Ascending aorta (tissue), 2 donors: ENCODE measurements around the gene OXT. TPM values are rescaled to one million over a fixed set of nuclear protein-coding genes. Genes with fewer than 3 reads are reported as not detected.
A peak's percentile ranks its signal among the peaks of the same experiment; 100 is the strongest.

Source experiments
- DNase-seq, 2 donors: peaks; one replicate each; pipeline ENCODE4 v3.0.0-alpha.2; 2019; ENCODE audit warnings: low spot score in 2 of 2
- H3K27ac ChIP-seq, 2 donors: fragments of 200-600 bp; sonication (generic); one replicate each; pipeline ENCODE4 v1.5.1; 2016 to 2017; ENCODE audit warnings: mild to moderate bottlenecking in 1 of 2
- H3K27me3 ChIP-seq: fragments of 200-600 bp; sonication (generic); one replicate; pipeline ENCODE4 v1.5.1; 2017
- H3K36me3 ChIP-seq, 2 donors: fragments of 200-600 bp; sonication (generic); one replicate each; pipeline ENCODE4 v1.5.1; 2016
- H3K4me1 ChIP-seq, 2 donors: fragments of 200-600 bp; sonication (generic); one replicate each; pipeline ENCODE4 v1.5.1; 2016 to 2017; ENCODE audit warnings: mild to moderate bottlenecking in 1 of 2
- H3K4me3 ChIP-seq, 2 donors: fragments of 200-600 bp; sonication (generic); one replicate each; pipeline ENCODE4 v1.5.1; 2016 to 2017; ENCODE audit warnings: mild to moderate bottlenecking in 1 of 2
- H3K9me3 ChIP-seq, 2 donors: fragments of 200-600 bp; sonication (generic); one replicate each; pipeline ENCODE4 v1.5.1; 2016
- CTCF ChIP-seq, 3 experiments: fragments of 200-600 bp in 2 of 3; fragments of 450-650 bp in 1 of 3; sonication (generic) in 2 of 3; IDR thresholded peaks; one replicate each; pipeline ENCODE4 v1.5.1; 2016 to 2019; ENCODE audit warnings: antibody characterized with exemption in 3 of 3, mild to moderate bottlenecking in 1 of 3, moderate library complexity in 1 of 3
- intact Hi-C: fragments of 100-400 bp; cut with DNase I; formaldehyde crosslinking; loops from one replicate; pipeline ENCODE4 v1.15.1; 2023
- total RNA-seq: library from RNA; depleted of rRNA; stranded (reverse); fragments of >200 nt; gene quantifications from one replicate; pipeline ENCODE4 v1.1.0, GENCODE V29; 2016

Gene OXT
- total RNA-seq, 1 donor from 2014 or later = not detected

DNA sequence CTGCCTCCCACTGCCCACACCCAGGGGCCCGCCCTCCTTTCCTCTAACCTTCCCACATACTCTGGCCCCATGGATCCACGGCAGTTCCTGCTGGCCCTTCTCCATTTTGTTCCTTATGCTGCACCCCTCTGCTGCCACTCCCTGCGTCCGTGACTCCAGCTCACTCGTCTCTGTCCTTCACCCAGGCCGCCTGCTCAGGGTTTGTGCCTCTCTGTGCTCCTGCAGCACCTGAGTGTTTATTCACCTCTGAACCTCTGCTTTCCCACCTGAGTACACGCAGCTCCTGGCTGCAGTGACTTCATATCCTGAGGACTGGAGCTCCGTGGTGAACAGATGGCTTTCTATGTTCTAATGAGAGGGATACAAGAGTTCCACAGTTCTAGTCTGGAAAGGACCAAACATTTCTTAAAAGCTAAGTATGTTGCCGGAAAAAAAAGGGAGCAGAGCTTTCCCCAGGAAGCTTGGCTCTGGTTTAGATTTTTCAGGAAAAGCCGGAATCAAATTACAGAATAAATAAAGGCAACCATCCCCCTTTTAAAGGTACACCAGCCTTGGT, 29.5 kb upstream of the OXT start:
- TF ChIP-seq CTCF (IDR thresholded peaks at IDR 0.05) = no peak
- Histone ChIP-seq H3K4me3 (no peak overlapping the region), H3K27ac (peak overlapping the region; percentile 71 to 82)

DNA sequence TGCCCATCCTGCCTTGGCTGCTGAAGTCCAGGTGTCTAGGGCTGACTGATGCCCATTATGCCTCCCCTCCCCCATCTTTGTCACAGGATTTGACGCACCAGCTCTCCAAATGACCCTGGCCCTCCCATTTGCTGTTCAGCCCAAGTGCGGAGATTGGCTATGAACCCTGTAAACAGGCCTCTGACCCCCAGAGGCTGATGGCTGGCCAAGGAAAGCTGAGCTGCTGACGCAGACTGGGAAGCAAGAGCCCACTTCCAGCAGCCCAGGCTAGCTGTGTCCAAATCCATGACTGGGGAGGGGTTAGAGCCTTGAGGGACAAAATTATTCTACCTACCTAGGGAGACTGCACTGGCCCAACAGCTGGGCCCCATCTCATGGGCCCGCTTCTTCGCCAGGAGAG, 28.8 kb upstream of the OXT start:
- Histone ChIP-seq H3K36me3 (peaks cover 17 to 28% of the 10 kb centered on the region in 2 donors), H3K27ac (peak overlapping the region; percentile 71 to 82), H3K4me3 (no peak overlapping the region), H3K9me3 (no peaks in the 10 kb centered on the region), H3K4me1 (peaks cover 7 to 20% of the 10 kb centered on the region in 2 donors), H3K27me3 (no peaks in the 10 kb centered on the region)
- no peak for TF ChIP-seq CTCF (IDR thresholded peaks at IDR 0.05)
- peak in 1 of 2 donors; percentile 67 for DNase-seq
- intact Hi-C loops = loop anchor here (10.0 kb wide), 5 partner anchors 198 to 1148 kb away; partner anchors contain the start of genes DNAAF9, IDH3B, PCED1A and SIRPA

More for the DNA sequence above, 29.5 kb upstream of the OXT start:
- intact Hi-C loops = loop anchor here (10.0 kb wide), 5 partner anchors 197 to 1147 kb away; partner anchors contain the start of genes DNAAF9, IDH3B, PCED1A and SIRPA
- H3K36me3 ChIP-seq = peaks cover 23 to 32% of the 10 kb centered on the region in 2 donors
- no peaks in the 10 kb centered on the region for H3K9me3 ChIP-seq
- no peak for DNase-seq
- H3K4me1 ChIP-seq = peaks cover 5 to 13% of the 10 kb centered on the region in 2 donors
- no peaks in the 10 kb centered on the region for H3K27me3 ChIP-seq

DNA sequence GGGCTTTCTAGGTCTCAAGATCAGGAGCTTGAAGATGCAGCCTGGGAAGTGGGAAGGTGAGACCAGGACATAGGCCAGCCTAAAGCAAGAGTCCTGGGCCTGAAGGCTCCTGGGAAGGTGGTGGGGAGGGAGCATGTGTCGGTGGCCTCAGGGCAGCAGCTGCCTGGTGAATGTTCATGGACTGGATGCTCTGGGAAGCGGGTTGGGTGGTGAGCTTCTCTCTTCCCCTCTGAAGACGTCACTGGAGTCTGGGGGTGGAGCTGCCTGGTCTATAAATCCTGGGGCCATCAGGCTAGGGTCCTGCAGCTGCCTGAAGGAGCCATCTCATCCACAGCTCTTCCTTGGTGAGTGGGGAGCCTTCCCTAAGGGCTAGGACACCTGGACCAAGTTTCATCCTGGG, 28.1 kb upstream of the OXT start, which contains the start of gene GNRH2:
Gene GNRH2 (plus strand): TSS at position 301 of the 400 bp plus-strand sequence. CDS start 793 bp downstream, outside the sequence.
- Histone ChIP-seq H3K36me3 (peaks cover 23 to 29% of the 10 kb centered on the region in 2 donors), H3K27ac (peak within 1 kb of the TSS; percentile 71 to 82), H3K4me1 (peaks cover 7 to 21% of the 10 kb centered on the region in 2 donors), H3K9me3 (no peaks in the 10 kb centered on the region), H3K27me3 (no peaks in the 10 kb centered on the region), H3K4me3 (no peak within 1 kb of the TSS)
- no peak for TF ChIP-seq CTCF (IDR thresholded peaks at IDR 0.05)
- DNase-seq = no peak
- intact Hi-C loops = loop anchor here (10.0 kb wide), 5 partner anchors 199 to 1149 kb away; partner anchors contain the start of genes DNAAF9, IDH3B, PCED1A and SIRPA

- no peak for TF ChIP-seq CTCF (IDR thresholded peaks at IDR 0.05)
- Histone ChIP-seq H3K9me3 (no peaks in the 10 kb centered on the region), H3K27ac (no peak overlapping the region), H3K4me1 (peaks cover 7 to 21% of the 10 kb centered on the region in 2 donors), H3K27me3 (no peaks in the 10 kb centered on the region), H3K36me3 (peaks cover 22 to 30% of the 10 kb centered on the region in 2 donors), H3K4me3 (no peak overlapping the region)
- intact Hi-C loops = loop anchor here (2.0 to 10.0 kb wide), 6 partner anchors 172 to 1150 kb away; partner anchors contain the start of genes DNAAF9, IDH3B, PCED1A and PTPRA
- DNase-seq = no peak
Observed at GRCh38 chr20:3044336-3044965, 27.0 kb upstream of the OXT start.

- Histone ChIP-seq H3K27me3 (no peaks in the 10 kb centered on the region), H3K4me3 (peak overlapping the region; percentile 89 to 93), H3K4me1 (peaks cover 7 to 21% of the 10 kb centered on the region in 2 donors), H3K9me3 (no peaks in the 10 kb centered on the region), H3K36me3 (peaks cover 14 to 25% of the 10 kb centered on the region in 2 donors), H3K27ac (peak overlapping the region; percentile 91 to 92)
- TF ChIP-seq CTCF (IDR thresholded peaks at IDR 0.05) = no peak
- peak; percentile 47 to 89 for DNase-seq
- intact Hi-C loops = loop anchor here (1.0 to 10.0 kb wide), 8 partner anchors 127 to 1150 kb away; partner anchors contain the start of genes DDRGK1, DNAAF9, IDH3B and LZTS3
Observed at GRCh38 chr20:3045042-3045815, 26.2 kb upstream of the OXT start.
